Aorta (tissue), 5 donors: Measurements from ENCODE around the gene TMEM54. TPM values are rescaled to one million over a fixed set of nuclear protein-coding genes. Genes with fewer than 3 reads are reported as not detected.

Source experiments
- ATAC-seq: fragments of 200-7000 bp; cut with Tn5 transposase; one replicate; pipeline ENCODE4 v1.9.1; 2022; ENCODE audit warnings: moderate library complexity; ENCODE audit not compliant: low FRiP score
- DNase-seq, 2 donors: peaks; one replicate each; pipeline ENCODE4 v3.0.0-alpha.2; 2020
- H3K27ac ChIP-seq, 2 donors: one replicate each; pipeline ENCODE4 v1.5.1; 2013; ENCODE audit warnings: low read length in 2 of 2, mild to moderate bottlenecking in 2 of 2, moderate library complexity in 2 of 2, control low read depth in 1 of 2, inconsistent platforms in 1 of 2, low read depth in 1 of 2
- H3K27me3 ChIP-seq, 2 donors: one replicate each; pipeline ENCODE4 v1.6.1; 2013; ENCODE audit warnings: control low read depth in 1 of 2, low read length in 1 of 2, mild to moderate bottlenecking in 1 of 2, moderate library complexity in 1 of 2; ENCODE audit not compliant: insufficient read depth in 2 of 2, control insufficient read depth in 1 of 2
- H3K36me3 ChIP-seq, 2 donors: one replicate each; pipeline ENCODE4 v1.6.1; 2013; ENCODE audit warnings: control low read depth in 1 of 2, low read length in 1 of 2, mild to moderate bottlenecking in 1 of 2; ENCODE audit not compliant: insufficient read depth in 2 of 2, control insufficient read depth in 1 of 2
- H3K4me1 ChIP-seq, 2 donors: one replicate each; pipeline ENCODE4 v1.6.1; 2013; ENCODE audit warnings: low read length in 2 of 2, control low read depth in 1 of 2, mild to moderate bottlenecking in 1 of 2, moderate library complexity in 1 of 2; ENCODE audit not compliant: insufficient read depth in 2 of 2, control insufficient read depth in 1 of 2
- H3K4me3 ChIP-seq, 2 donors: one replicate each; pipeline ENCODE4 v1.5.1; 2013; ENCODE audit warnings: low read length in 2 of 2, control low read depth in 1 of 2, mild to moderate bottlenecking in 1 of 2
- H3K9me3 ChIP-seq: one replicate; pipeline ENCODE4 v1.6.1; 2013; ENCODE audit warnings: mild to moderate bottlenecking, low read length; ENCODE audit not compliant: control insufficient read depth
- WGBS, 2 donors: extraction: QIAGEN DNeasy Blood & Tissue Kit; methylation state at CpG; one replicate each; pipeline ENCODE4 v1.1.7; 2013; 5-methylcytosine and 5-hydroxymethylcytosine counted together
- intact Hi-C, 2 donors: fragments of 100-400 bp; cut with DNase I; formaldehyde crosslinking; loops; one replicate each; pipeline versions ENCODE4 v1.14.2 to v1.15.0; 2022
- polyA plus RNA-seq, 2 donors: library from polyadenylated mRNA; stranded (reverse); fragments of 200-250 nt; gene quantifications; one replicate each; pipeline ENCODE4 v1.2.3, GENCODE V29; 2013
- total RNA-seq, 2 donors: library from RNA; stranded (reverse); fragmentation: NEBNext Ultra II Directional; extraction: Animal tissue kit (Norgen Biotek cat#: 25700); gene quantifications; one replicate each; pipeline ENCODE4 v1.2.1, GENCODE V29; 2021
- donor health status: healthy with polysubstance abuse.
- donor health status: Bipolar disorder and iron deficiency.
- donor health status: DM: no; HTN: no; CAD: no.
- donor health status: DM: no; HTN: no; CAD: no.
- donor health status: DM: yes; HTN: yes; CAD: no.

The TMEM54 gene
- total and polyA plus RNA-seq, 4 donors, result 21.1 to 77.5 (median 24.5) TPM

GRCh38 chr1:32868806-32869455 lies 32.3 kb downstream of the TMEM54 start:
- Histone ChIP-seq H3K36me3 (no peaks in the 10 kb centered on the region), H3K9me3 (no peaks in the 10 kb centered on the region), H3K27ac (peak overlapping the region in 1 of 2 donors; percentile 15), H3K27me3 (no peaks in the 10 kb centered on the region), H3K4me1 (peaks cover 2 to 3% of the 10 kb centered on the region in 2 donors), H3K4me3 (no peak overlapping the region)
- ATAC-seq, result no peak
- peak in 1 of 2 donors; percentile 66 for DNase-seq
- intact Hi-C loops, result no loop called here
- WGBS, 2 donors, result 91 to 92% methylated on average over 9 of the region's 9 CpGs

DNA sequence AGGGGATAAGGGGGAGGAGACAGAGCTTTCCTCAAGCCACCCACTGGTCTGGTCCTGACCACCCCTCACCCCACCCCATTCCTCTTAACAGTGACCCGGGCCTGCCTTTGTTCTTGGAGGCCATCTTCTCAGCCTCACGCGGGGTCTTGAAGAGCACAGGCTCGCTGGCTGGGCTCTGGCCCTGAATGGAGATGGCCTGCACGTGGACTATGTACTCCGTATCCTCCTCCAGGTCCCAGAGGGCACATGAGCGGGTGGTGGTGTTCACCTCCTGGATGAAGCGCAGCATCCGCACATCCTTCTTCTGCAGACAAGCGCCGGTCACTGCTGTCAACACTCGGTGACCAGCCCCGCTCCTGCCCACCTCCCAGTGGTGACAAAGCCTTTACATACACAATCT lies 33.1 kb downstream of the TMEM54 start:
- Histone ChIP-seq H3K4me3 (no peak overlapping the region), H3K9me3 (no peaks in the 10 kb centered on the region), H3K27me3 (no peaks in the 10 kb centered on the region), H3K36me3 (no peaks in the 10 kb centered on the region), H3K27ac (peak overlapping the region in 1 of 2 donors; percentile 22), H3K4me1 (peaks cover 2 to 3% of the 10 kb centered on the region in 2 donors)
- intact Hi-C loops, result no loop called here
- WGBS, 2 donors, result 94 to 96% methylated on average over 13 of the region's 13 CpGs
- no peak for ATAC-seq
- DNase-seq, result peak in 1 of 2 donors; percentile 68

GRCh38 chr1:32867671-32868070 lies 33.5 kb downstream of the TMEM54 start:
- intact Hi-C loops, result no loop called here
- 96% methylated on average over 7 of the region's 7 CpGs for WGBS, 2 donors
- no peaks in the 10 kb centered on the region for H3K9me3 ChIP-seq
- no peaks in the 10 kb centered on the region for H3K27me3 ChIP-seq
- ATAC-seq (no peak), DNase-seq (no peak)
- no peak overlapping the region for H3K27ac ChIP-seq
- peaks cover 2 to 3% of the 10 kb centered on the region in 2 donors for H3K4me1 ChIP-seq
- no peak overlapping the region for H3K4me3 ChIP-seq
- no peaks in the 10 kb centered on the region for H3K36me3 ChIP-seq

DNA sequence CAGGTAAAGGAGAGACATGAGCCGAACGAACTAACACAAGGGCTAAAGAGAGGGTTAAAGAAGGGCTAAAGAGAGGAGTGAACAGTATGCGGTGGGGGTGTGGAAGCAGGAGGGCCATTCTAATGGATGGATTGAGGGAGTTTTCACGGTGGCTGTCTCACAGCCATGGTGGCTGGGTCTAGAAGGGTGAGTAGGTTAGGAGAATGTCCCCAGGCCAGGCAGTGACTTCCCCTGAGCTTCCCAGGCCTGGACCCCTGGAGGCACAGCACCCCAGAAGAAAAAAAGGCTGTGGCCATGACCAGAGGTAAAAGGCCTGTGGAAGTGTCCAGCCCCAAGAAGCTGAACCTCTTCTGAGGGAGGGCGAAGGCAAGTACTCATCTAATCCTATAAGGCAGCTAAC lies 34.0 kb downstream of the TMEM54 start:
- Histone ChIP-seq H3K36me3 (no peaks in the 10 kb centered on the region), H3K4me1 (peaks cover 0 to 2% of the 10 kb centered on the region in 2 donors), H3K27me3 (no peaks in the 10 kb centered on the region), H3K9me3 (no peaks in the 10 kb centered on the region), H3K4me3 (no peak overlapping the region), H3K27ac (no peak overlapping the region)
- intact Hi-C loops, result no loop called here
- 88 to 92% methylated on average over 5 of the region's 5 CpGs for WGBS, 2 donors
- DNase-seq (peak in 1 of 2 donors; percentile 39), ATAC-seq (no peak)

- DNase-seq (no peak), ATAC-seq (no peak)
- H3K9me3 ChIP-seq, result no peaks in the 10 kb centered on the region
- no peaks in the 10 kb centered on the region for H3K27me3 ChIP-seq
- H3K27ac ChIP-seq, result no peak overlapping the region
- intact Hi-C loops, result no loop called here
- H3K4me1 ChIP-seq, result peaks cover 0 to 6% of the 10 kb centered on the region in 2 donors
- H3K36me3 ChIP-seq, result no peaks in the 10 kb centered on the region
- WGBS, 2 donors, result 3 to 5% methylated on average over 3 of the region's 3 CpGs
- H3K4me3 ChIP-seq, result no peak overlapping the region
Measured at GRCh38 chr1:32865639-32866405, 35.4 kb downstream of the TMEM54 start.

DNA sequence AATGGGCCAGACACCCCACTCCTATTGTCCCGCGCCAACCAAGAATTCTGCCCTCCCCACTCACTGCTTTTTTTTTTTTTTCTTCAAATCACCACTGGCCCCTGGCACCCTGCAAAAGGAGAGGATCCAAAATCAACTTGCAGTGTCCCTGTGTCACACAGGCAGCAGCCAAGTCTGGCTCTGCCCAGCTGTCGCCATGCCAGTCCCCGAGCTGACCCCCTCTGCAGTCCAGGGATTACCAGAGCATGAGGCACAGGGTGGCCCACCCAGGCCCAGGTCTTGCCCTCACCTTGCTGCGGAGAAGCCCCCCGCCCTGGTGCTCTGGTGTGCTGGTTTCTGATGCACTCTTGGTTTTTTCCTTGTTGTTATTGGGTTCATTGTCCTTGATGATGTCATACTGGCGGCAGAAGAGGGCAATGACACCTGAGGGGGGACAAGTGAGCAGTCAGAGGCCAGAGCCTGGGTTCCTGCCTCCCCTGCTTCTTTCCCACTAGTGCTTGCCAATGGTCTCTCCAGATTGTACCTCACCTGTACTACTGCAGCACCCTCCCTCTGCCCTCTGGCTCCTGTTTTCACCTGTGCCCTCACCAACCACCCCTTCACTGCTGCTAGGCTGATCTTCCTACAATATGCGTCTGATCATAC lies 36.7 kb downstream of the TMEM54 start:
- Histone ChIP-seq H3K9me3 (no peaks in the 10 kb centered on the region), H3K4me3 (no peak overlapping the region), H3K4me1 (peaks cover 0 to 6% of the 10 kb centered on the region in 2 donors), H3K27ac (peak overlapping the region; percentile 63 to 76), H3K27me3 (no peaks in the 10 kb centered on the region), H3K36me3 (no peaks in the 10 kb centered on the region)
- 28 to 31% methylated on average over 8 of the region's 8 CpGs for WGBS, 2 donors
- peak; percentile 43 for ATAC-seq
- intact Hi-C loops, result no loop called here
- DNase-seq, result peak in 1 of 2 donors; percentile 76

- ATAC-seq (no peak), DNase-seq (peak in 1 of 2 donors; percentile 13)
- Histone ChIP-seq H3K4me1 (peaks cover 0 to 6% of the 10 kb centered on the region in 2 donors), H3K27ac (peak overlapping the region in 1 of 2 donors; percentile 76), H3K9me3 (no peaks in the 10 kb centered on the region), H3K4me3 (no peak overlapping the region), H3K27me3 (no peaks in the 10 kb centered on the region), H3K36me3 (no peaks in the 10 kb centered on the region)
- intact Hi-C loops, result no loop called here
- WGBS, 2 donors, result 98 to 100% methylated on average over 1 of the region's 1 CpG
Measured at GRCh38 chr1:32863881-32864245, 37.3 kb downstream of the TMEM54 start.

DNA sequence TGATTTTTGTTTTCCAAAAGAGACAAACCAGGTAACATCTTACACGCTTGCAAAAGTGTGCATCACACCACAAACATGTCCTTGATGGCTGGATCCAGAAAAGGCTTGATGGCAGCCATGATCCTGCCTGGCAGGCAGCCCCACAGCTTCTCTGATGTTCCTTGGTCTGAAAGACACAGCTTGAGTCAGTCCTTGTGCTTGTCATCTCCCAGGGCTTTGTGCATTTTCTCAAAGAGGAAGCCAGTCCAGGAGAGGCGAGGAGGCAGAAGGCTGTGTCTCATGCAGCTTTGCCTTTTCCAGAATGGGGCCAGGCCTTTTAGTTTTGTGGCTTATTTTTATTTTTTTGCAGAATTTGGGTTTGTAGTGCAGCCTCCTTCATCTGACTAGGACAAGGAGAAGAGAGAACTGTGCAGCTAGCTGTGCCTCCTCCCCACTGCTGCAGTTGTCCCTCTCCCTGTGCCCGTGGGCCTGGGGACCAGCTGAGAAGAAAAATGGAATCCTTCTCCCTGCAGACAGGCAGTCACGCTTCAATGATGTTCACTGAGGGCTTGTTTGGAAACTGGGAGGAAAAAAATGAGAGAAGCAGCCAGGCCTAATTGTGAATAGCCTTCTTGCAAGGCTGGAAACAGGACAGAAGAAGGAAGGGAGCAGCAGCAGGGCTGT lies 37.8 kb downstream of the TMEM54 start:
- Histone ChIP-seq H3K9me3 (no peaks in the 10 kb centered on the region), H3K27ac (peak overlapping the region in 1 of 2 donors; percentile 76), H3K36me3 (no peaks in the 10 kb centered on the region), H3K27me3 (no peaks in the 10 kb centered on the region), H3K4me1 (peaks cover 0 to 6% of the 10 kb centered on the region in 2 donors), H3K4me3 (no peak overlapping the region)
- no peak for ATAC-seq
- WGBS, 2 donors, result 55 to 65% methylated on average over 4 of the region's 4 CpGs
- intact Hi-C loops, result no loop called here
- DNase-seq, result peak in 1 of 2 donors; percentile 17
